Fibroblast of pulmonary artery (primary cell): Measurements from ENCODE around the gene KIRREL3.

Experiments used
- DNase-seq: peaks from one replicate; pipeline ENCODE4 v3.0.0-alpha.2; 2010; ENCODE audit warnings: low read depth
- H3K4me3 ChIP-seq: replicated peaks from 2 replicates; pipeline ENCODE4 v1.5.1; 2011; ENCODE audit warnings: low read depth, mild to moderate bottlenecking, control low read depth, low read length, moderate library complexity
- TF ChIP-seq, protein P1 (sequence below): IDR thresholded peaks from 2 replicates; pipeline ENCODE4 v1.5.1; 2011; ENCODE audit warnings: mild to moderate bottlenecking, control low read depth, low read length, inconsistent platforms; ENCODE audit errors: missing control alignments

The KIRREL3 gene

DNA sequence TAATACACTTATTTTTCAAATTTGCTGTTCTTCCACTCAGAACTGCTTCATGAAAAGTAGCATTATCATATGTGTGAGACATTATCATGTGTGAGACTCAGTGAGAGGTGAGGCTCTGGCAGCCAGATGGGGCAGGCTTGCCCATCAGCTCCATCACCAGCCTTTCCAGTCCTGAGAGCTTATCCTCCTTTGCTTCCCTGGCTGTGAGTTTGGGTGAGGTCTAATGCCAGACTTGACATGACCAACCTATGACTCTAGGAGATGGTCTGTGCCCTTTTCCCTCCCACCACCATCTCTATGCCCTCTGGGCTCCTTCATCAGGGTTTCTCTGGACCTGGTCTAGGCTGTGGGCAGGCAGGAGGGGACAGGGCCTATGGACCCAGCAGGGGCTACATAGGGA, 145.0 kb downstream of the KIRREL3 start:
- H3K4me3 ChIP-seq, result no peak overlapping the region
- DNase-seq, result no peak
- TF ChIP-seq, protein P1, sequence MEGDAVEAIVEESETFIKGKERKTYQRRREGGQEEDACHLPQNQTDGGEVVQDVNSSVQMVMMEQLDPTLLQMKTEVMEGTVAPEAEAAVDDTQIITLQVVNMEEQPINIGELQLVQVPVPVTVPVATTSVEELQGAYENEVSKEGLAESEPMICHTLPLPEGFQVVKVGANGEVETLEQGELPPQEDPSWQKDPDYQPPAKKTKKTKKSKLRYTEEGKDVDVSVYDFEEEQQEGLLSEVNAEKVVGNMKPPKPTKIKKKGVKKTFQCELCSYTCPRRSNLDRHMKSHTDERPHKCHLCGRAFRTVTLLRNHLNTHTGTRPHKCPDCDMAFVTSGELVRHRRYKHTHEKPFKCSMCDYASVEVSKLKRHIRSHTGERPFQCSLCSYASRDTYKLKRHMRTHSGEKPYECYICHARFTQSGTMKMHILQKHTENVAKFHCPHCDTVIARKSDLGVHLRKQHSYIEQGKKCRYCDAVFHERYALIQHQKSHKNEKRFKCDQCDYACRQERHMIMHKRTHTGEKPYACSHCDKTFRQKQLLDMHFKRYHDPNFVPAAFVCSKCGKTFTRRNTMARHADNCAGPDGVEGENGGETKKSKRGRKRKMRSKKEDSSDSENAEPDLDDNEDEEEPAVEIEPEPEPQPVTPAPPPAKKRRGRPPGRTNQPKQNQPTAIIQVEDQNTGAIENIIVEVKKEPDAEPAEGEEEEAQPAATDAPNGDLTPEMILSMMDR, result no peak

DNA sequence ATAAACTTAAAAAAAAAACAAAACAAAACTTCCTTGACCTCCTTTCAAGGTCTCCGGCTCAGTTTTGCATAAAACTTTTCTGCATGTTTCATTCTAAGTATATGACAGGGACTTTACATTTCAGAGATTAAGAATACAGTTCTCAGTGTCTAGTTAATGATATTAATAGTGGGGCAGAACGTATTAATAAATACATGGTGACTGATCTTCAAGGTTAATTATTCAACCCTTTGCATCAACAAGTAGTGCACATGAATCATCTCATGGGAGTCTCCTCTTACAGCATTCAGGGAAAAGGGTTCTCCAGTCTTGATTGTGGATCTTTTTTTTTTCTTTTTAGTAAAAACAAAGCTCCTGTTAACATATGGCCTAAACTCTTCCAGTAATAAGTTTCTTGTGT, 146.8 kb downstream of the KIRREL3 start:
- TF ChIP-seq, protein P1, result no peak
- no peak overlapping the region for H3K4me3 ChIP-seq
- no peak for DNase-seq

DNA sequence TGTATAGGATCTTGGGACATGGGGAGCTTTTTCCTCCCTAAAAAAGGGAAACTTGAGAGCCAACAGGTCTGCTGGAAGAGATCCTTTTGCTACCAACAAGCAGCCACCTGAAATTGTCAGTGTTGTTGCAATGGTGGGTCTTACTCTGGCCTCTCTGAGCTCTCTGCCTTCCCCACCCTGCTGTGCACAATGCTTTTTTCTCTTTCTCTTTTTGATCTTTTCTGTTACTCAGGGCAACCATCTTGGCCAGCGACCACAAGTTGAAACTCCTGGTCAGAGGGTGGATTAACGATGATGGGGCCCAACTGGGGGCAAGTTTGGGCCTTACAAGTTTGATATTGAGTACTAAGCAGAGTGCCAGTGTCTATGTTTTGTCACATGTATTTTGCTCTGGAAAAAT, 155.8 kb downstream of the KIRREL3 start:
- no peak for DNase-seq
- TF ChIP-seq, protein P1, result no peak
- no peak overlapping the region for H3K4me3 ChIP-seq

DNA sequence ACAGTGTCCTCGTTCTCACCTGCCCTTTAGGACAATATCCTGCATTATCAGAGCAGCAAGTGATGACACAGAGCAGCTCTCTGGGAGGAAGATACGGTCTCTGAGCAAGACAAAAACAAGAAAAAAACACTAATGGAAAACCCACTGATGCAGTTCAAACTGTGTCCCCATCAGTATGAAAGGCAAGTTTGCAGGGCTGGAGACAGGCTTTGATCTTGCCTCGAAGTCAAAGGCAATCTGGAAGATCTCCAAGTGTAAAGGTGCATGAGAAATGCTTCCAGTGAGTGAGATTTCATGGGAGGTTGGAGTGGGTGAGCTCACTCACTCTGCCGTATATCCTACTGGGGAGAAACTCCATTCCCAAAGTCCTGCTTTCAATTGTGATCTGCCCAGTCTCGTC, 157.5 kb downstream of the KIRREL3 start:
- DNase-seq, result no peak
- TF ChIP-seq, protein P1, result no peak
- H3K4me3 ChIP-seq, result no peak overlapping the region

DNA sequence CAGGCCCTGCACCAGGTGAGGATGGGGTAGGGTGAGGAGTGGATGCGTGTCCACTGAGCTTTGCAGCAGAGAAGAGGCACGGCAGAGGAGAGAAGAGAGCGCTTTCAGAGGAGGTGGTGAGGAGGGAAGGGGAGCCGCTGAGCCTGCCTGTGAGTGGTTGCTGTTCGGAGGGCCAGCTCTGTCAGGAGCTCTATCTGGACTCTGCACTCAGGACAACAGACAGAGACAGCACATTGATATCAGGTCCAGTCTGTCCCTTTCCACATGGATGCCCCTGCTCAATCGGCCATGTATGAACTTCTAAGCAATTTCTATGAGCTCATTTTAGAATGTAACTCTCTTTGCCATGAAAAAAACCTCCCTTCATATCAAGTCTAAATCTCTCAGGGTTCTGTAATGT, 158.6 kb downstream of the KIRREL3 start:
- no peak overlapping the region for H3K4me3 ChIP-seq
- TF ChIP-seq, protein P1, result no peak
- DNase-seq, result no peak

DNA sequence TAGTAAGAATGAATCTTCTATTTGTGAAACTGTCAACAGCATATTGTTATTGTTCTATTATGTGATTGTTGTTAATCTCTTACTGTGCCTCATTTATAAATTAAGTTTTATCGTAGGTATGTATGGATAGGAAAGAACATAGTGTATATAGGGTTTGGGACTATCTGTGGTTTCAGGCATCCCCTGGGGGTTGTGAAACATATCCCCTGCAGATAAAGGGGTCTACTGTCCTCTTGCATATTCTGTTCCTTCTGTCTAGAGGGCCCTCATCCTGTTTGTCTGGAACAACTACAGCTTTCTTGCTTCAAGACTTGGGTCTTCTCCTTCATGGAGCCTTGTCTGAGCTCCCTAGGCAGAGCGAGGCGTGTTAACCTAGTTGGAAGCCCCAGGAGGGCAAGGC, 159.6 kb downstream of the KIRREL3 start:
- DNase-seq, result no peak
- H3K4me3 ChIP-seq, result no peak overlapping the region
- TF ChIP-seq, protein P1, result no peak

GRCh38 chr11:126840201-126840886, 160.2 kb downstream of the KIRREL3 start:
- no peak for DNase-seq
- TF ChIP-seq, protein P1, result no peak

More at GRCh38 chr11:126840201-126840886, 160.2 kb downstream of the KIRREL3 start:
- no peak overlapping the region for H3K4me3 ChIP-seq
